Gastroesophageal sphincter (tissue), 3 donors: ENCODE data around the gene PRAMEF12.

Experiments used
- POLR2A ChIP-seq, 2 donors: fragments of 450-650 bp; IDR thresholded peaks; one replicate each; pipeline ENCODE4 v1.6.1; 2017; ENCODE audit warnings: antibody characterized with exemption in 2 of 2, mild to moderate bottlenecking in 2 of 2, moderate library complexity in 1 of 2
- TF ChIP-seq, protein P1 (sequence below), 4 experiments: fragments of 200-600 bp in 2 of 4; fragments of 450-650 bp in 2 of 4; sonication (generic) in 1 of 4; IDR thresholded peaks; one replicate each; pipeline ENCODE4 v1.5.1; 2017 to 2019; ENCODE audit warnings: antibody characterized with exemption in 4 of 4, mild to moderate bottlenecking in 2 of 4, moderate library complexity in 2 of 4

GRCh38 chr1:12798911-12799310, 25.4 kb downstream of the PRAMEF12 start:
- TF ChIP-seq POLR2A (IDR thresholded peaks at IDR 0.05) = no peak
- TF ChIP-seq, protein P1, sequence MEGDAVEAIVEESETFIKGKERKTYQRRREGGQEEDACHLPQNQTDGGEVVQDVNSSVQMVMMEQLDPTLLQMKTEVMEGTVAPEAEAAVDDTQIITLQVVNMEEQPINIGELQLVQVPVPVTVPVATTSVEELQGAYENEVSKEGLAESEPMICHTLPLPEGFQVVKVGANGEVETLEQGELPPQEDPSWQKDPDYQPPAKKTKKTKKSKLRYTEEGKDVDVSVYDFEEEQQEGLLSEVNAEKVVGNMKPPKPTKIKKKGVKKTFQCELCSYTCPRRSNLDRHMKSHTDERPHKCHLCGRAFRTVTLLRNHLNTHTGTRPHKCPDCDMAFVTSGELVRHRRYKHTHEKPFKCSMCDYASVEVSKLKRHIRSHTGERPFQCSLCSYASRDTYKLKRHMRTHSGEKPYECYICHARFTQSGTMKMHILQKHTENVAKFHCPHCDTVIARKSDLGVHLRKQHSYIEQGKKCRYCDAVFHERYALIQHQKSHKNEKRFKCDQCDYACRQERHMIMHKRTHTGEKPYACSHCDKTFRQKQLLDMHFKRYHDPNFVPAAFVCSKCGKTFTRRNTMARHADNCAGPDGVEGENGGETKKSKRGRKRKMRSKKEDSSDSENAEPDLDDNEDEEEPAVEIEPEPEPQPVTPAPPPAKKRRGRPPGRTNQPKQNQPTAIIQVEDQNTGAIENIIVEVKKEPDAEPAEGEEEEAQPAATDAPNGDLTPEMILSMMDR (IDR thresholded peaks at IDR 0.05) = no peak
